Left ventricle myocardium superior (tissue), 1 donor: Measurements from ENCODE around the gene SPINT2. TPM values are rescaled to one million over a fixed set of nuclear protein-coding genes. Genes with fewer than 3 reads are reported as not detected.

ENCODE experiments used
- ATAC-seq: fragments of 200-7000 bp; cut with Tn5 transposase; one replicate; pipeline ENCODE4 v1.9.1; 2020; ENCODE audit warnings: mild to moderate bottlenecking, moderate library complexity
- DNase-seq: peaks from one replicate; pipeline ENCODE4 v3.0.0-alpha.2; 2020
- intact Hi-C: fragments of 100-400 bp; cut with micrococcal nuclease; formaldehyde crosslinking; loops from one replicate; pipeline ENCODE4 v1.11.0; 2022
- total RNA-seq: library from RNA; stranded (reverse); fragmentation: NEBNext Ultra II Directional; extraction: Animal tissue kit (Norgen Biotek cat#: 25700); gene quantifications from one replicate; pipeline ENCODE4 v1.2.1, GENCODE V29; 2021
- donor health status: DM: no; HTN: yes; CAD: no; lungs with severe emphysema.

SPINT2 gene
- total RNA-seq, 1 donor from 2014 or later = 9.9 TPM

GRCh38 chr19:38285567-38285966 is 21.2 kb downstream of the SPINT2 start:
- ATAC-seq (no peak), DNase-seq (no peak)
- intact Hi-C loops = no loop called here

GRCh38 chr19:38287604-38288003 is 23.2 kb downstream of the SPINT2 start:
- DNase-seq (no peak), ATAC-seq (peak; percentile 30)
- intact Hi-C loops = no loop called here

GRCh38 chr19:38288123-38288855 is 23.9 kb downstream of the SPINT2 start:
- DNase-seq (no peak), ATAC-seq (no peak)
- intact Hi-C loops = no loop called here

- no peak for ATAC-seq
- intact Hi-C loops = no loop called here
- no peak for DNase-seq
These were observed 25.6 kb downstream of the SPINT2 start for GRCh38 chr19:38289955-38290354.

GRCh38 chr19:38290631-38291147 is 26.3 kb downstream of the SPINT2 start:
- intact Hi-C loops = no loop called here
- ATAC-seq (no peak), DNase-seq (no peak)

- no peak for DNase-seq
- no peak for ATAC-seq
- intact Hi-C loops = no loop called here
These were observed 27.5 kb downstream of the SPINT2 start for GRCh38 chr19:38291855-38292254.

GRCh38 chr19:38293281-38293680 is 28.9 kb downstream of the SPINT2 start:
- DNase-seq (no peak), ATAC-seq (no peak)
- intact Hi-C loops = no loop called here

GRCh38 chr19:38294090-38294489 is 29.7 kb downstream of the SPINT2 start:
- DNase-seq (no peak), ATAC-seq (no peak)
- intact Hi-C loops = no loop called here

GRCh38 chr19:38298821-38299680 is 34.7 kb downstream of the SPINT2 start:
- DNase-seq (no peak), ATAC-seq (no peak)
- intact Hi-C loops = no loop called here

- no peak for DNase-seq
- peak; percentile 61 for ATAC-seq
- intact Hi-C loops = no loop called here
These were observed 39.4 kb downstream of the SPINT2 start, which contains the start of gene C19orf33 for GRCh38 chr19:38303517-38304351. Gene C19orf33, plus strand, starts transcription at chr19:38304251. Its CDS starts 11 bp downstream, at chr19:38304262.

- DNase-seq = no peak
- peak; percentile 12 for ATAC-seq
- intact Hi-C loops = no loop called here
These were observed 40.0 kb downstream of the SPINT2 start for GRCh38 chr19:38304352-38304865.

GRCh38 chr19:38304866-38305429 is 40.6 kb downstream of the SPINT2 start:
- DNase-seq (peak; percentile 57), ATAC-seq (peak; percentile 74)
- intact Hi-C loops = no loop called here

- DNase-seq = no peak
- ATAC-seq = no peak
- intact Hi-C loops = no loop called here
These were observed 41.9 kb downstream of the SPINT2 start for GRCh38 chr19:38306236-38306635.

- no peak for ATAC-seq
- intact Hi-C loops = no loop called here
These were observed 42.7 kb downstream of the SPINT2 start for GRCh38 chr19:38307076-38307475.

GRCh38 chr19:38307597-38307996 is 43.2 kb downstream of the SPINT2 start:
- no peak for DNase-seq
- intact Hi-C loops = no loop called here
- no peak for ATAC-seq

More at GRCh38 chr19:38307076-38307475, 42.7 kb downstream of the SPINT2 start:
- no peak for DNase-seq

GRCh38 chr19:38308006-38308766 is 43.8 kb downstream of the SPINT2 start:
- DNase-seq (no peak), ATAC-seq (no peak)
- intact Hi-C loops = no loop called here

GRCh38 chr19:38308926-38309614 is 44.7 kb downstream of the SPINT2 start:
- no peak for ATAC-seq
- intact Hi-C loops = no loop called here
- no peak for DNase-seq
